HG02759 (cell line): Measurements from ENCODE around the gene TSN.

Experiments
- ATAC-seq: cut with Tn5 transposase; IDR thresholded peaks from one replicate; pipeline ENCODE4 v1.9.1; 2021; ENCODE audit warnings: mild to moderate bottlenecking, moderate library complexity; ENCODE audit not compliant: unreplicated experiment

Gene TSN

DNA sequence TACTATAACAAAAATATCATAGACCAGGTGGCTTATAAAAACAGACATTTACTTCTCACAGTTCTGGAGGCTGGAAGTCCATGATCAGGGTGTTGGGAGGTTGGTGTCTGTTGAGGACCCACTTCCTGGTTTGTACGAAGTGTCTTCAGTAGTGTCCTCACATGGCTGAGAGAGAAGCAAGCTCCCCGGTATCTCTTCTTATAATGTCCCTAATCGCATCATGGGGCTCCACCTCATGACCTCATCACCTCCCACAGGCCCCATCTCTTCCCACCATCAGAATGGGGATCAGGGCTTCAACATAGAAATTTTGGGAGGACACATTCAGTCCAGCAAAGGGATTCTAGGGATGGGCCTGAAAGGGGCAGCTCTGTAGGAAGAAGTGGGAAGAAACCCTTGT is 14.0 kb upstream of the TSN start:
- no peak for ATAC-seq

DNA sequence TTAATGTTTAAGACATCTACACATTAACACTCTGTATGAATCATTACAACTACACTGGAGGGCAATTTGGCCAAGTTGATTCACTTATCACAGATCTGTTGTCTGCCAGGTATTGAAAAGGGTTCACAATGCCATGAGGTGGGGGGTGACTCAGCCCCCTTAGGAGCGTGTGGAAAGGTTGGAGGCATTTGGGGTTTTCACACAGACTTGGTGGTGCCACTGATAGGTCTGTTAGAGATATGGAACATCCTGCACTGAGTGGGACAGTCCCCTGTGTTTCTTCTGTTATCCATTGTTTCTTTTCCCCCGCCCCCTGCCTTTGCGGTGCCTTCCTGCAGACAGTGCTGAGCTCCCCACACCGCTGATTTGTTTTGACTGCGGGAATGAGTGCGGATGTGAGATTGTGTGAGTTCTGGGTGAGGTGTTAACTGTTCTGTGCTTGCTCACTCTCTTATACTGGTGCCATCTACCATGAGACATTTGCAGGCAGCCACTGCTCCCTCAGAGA is 9.3 kb upstream of the TSN start:
- no peak for ATAC-seq

- peak; percentile 60 for ATAC-seq
Observed at GRCh38 chr2:121748202-121748601, 7.2 kb upstream of the TSN start.

DNA sequence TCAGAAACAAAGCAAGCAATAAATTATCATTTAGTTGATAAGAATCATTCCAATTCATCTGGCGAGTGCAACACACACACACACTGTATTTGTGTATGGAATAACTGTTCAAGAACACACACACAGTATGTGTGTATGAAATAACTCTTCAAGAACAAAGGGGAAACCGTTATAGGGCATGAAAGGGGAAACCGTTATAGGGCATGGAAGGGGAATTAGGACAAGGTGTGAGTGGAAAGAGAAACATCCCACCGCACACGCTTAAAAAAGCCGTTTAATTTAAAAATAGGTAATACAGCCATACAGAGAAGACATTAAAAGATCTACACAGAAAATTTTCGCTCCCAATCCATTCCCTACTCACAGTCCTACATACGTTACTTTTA is 607 bp upstream of the TSN start:
- no peak for ATAC-seq

DNA sequence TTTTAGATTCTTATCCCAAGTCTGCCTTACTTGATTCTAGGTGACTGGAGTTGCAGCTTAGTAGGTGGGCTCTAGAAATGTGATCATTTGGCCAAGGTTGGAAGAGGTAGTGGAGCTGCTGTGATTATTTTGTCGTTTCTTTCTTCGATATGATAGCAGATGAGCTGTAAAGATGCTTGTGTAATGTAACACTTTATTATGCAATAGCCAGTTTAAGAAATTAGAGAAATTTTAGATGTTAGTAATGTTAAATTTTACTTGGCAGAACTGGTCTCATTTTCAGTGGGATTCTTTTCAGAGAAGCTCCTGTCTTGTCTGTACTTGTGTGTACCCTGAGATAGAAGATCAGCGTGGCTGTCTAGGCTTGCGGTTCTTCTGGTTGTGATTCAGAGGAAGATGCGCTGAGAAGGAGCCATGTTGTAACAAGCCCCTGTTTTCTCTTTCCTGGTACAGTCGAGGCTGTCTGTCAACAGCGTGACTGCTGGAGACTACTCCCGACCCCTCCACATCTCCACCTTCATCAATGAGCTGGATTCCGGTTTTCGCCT is 9.3 kb downstream of the TSN start:
- no peak for ATAC-seq

DNA sequence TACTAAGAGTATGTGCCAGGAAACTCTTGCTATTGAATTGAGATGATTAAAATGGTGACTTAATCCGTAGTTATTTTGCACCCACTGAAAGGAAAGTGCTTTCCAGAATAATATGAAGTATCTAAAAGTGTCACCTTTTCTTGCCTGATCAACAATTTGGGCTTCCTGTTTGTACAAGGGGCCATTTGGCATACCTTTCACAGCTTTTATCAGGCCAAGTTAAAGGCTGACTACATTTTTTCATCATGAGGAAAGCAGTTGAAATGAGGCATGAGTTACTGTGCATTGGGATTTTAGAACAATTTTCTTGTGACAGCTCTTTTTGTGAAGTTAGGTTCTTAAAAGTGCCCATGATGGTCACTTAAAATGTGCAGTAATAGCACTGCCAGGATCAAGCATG is 11.2 kb downstream of the TSN start:
- no peak for ATAC-seq

DNA sequence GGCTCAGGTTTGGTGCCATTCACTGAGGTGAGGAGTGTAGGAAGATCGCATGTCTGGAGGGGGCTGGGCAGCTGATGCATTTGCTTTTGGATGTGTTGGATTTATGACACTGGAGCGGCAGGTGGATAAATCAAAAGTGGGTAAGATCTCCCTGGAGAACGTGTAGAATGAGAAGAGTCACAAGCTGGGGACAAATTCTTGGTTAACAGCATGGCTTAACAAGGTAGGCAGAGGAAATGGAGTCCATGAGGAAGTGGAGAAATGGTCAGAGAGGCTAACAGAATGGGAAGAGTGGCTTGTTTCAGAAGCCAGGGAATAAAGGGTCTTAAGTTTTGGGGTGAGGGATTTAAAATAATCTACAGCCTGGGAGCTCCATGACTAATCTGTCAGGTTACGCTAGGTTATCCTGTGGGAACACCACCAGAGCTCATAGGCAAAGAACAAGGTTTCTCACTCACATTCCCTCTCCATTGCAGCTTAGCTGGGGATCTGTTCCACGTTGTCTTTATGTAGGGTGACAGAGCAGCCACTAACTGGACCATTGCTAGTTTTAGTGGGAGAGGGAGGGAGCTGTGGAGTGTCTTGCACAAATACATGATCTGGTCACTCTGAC is 12.8 kb downstream of the TSN start:
- no peak for ATAC-seq

DNA sequence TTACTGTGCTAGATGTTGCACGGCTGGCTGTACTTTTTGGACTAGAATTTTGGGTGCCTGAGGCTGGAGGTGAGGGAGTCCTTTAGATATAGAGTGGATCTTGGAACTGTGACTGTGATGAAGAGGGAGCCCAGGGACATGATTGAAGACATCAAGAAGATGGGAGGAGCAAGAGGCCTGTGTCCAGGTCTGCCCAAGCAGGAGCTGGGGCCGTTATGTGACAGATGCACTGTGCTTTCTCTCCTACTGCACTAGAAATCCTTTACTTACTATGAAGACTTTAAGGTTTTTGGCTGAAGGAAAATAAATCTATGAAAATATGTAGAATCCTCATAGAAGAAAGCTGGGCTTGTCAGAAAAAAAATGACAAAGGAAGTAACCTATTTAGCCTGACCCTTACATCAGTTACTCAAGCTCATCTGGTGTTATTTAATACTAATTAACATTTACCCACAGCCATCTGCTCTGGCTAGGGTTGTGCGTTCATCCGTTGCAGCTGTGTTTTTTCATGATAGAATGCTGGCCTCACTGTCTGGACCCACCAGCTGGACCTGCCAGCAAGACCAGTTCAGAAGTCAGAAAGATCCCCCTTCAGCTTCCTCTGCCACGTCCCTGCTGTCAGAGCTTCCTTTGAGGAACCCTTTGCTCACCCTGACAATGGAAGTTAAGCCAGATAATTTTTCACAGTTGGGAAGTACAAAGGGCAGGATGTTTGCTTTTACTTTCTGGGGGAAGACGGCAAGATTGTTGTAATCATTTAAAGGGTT is 16.7 kb downstream of the TSN start:
- no peak for ATAC-seq

DNA sequence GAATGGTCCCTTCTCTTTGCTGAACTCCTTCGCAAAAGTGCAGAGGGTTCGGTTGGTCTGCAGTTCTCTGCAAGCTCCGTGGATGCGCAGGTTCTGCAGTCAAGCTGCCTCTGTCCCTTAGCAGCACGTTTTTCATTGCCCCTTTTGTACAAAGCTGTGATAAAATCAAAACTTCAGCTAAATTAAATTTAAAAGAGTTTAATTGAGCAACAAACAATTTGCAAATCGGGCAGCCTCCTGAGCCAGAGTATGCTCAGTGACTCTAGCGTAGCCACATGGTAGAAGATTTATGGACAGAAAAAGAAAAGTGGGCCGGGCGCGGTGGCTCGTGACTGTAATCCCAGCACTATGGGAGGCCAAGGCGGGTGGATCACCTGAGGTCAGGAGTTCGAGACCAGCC is 18.8 kb downstream of the TSN start:
- no peak for ATAC-seq

- ATAC-seq, result no peak
Observed at GRCh38 chr2:121776361-121776760, 20.9 kb downstream of the TSN start.

- ATAC-seq, result no peak
Observed at GRCh38 chr2:121776885-121777698, 21.6 kb downstream of the TSN start.

- ATAC-seq, result no peak
Observed at GRCh38 chr2:121777699-121778058, 22.2 kb downstream of the TSN start.

GRCh38 chr2:121778741-121779487 is 23.5 kb downstream of the TSN start:
- ATAC-seq, result no peak

- no peak for ATAC-seq
Observed at GRCh38 chr2:121783180-121783579, 27.7 kb downstream of the TSN start.

DNA sequence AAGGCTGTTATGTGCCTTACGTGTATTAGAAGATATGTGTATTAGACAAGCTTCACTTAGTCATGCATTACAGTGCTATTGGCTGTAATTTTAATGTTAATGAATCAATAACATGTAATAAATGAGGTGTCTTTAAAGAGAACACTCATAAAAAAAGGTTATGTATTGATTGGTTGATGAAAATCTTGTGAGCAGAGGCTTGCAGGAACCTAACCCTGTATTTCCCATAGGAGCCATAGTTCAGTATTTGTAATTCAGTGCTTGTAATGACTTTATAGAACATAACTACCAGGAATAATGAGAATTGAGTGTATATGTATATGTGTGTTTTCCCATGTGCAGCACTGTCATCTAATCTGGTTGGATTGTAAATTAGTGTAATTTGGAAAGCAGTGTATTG is 33.2 kb downstream of the TSN start:
- no peak for ATAC-seq

- ATAC-seq, result no peak
Observed at GRCh38 chr2:121790276-121790956, 35.0 kb downstream of the TSN start.

DNA sequence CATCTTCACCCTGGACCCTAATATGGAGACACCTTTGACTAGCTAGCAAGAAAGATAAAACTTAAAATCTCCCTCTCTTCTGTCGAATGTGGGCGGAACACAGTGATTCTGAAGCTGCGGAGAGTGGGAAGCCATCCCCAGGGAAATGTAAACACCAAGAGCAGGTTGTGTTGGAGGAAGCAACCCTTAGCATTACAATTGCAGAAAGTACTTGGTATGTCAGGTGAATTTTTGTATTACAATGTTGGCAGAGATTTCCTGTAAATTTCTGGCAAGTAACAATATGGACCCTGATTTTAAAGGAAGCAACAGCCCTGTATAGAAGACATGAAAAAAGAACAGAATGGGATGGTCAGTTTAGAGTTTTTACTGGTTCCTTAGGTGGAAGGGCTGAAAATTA is 35.8 kb downstream of the TSN start:
- no peak for ATAC-seq

DNA sequence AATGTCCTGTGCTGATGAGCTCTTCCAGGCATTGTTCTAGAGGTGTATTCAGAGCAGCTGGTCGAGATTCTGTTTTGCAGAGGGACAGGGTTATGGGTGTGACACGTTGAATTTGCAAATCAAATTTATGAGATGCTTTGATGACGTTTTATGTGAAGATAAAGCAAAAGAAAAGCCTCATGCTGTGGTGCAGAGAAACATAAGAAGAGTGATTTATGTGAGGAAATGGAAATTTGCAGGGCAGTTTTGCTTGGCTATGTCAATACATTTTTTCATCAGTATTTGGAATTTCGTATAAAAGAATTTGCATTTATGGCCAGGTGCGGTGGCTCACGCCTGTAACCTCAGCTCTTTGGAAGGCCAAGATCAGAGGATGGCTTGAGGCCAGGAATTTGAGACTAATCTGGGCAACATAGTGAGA is 36.4 kb downstream of the TSN start:
- ATAC-seq, result no peak

GRCh38 chr2:121793816-121794215 is 38.4 kb downstream of the TSN start:
- ATAC-seq, result no peak

- ATAC-seq, result no peak
Observed at GRCh38 chr2:121794233-121794632, 38.8 kb downstream of the TSN start.
